OCI-LY1 (cell line): ENCODE measurements around the gene AGRN.

ENCODE experiments used
- H2AFZ ChIP-seq: fragments of 200-600 bp; sonication (generic), shearing (Covaris generic); 2 replicates; pipeline ENCODE4 v1.6.0; 2014; ENCODE audit warnings: antibody characterized with exemption, mild to moderate bottlenecking, low read length
- H3F3A ChIP-seq: fragments of 200-600 bp; sonication (generic), shearing (Covaris generic); 2 replicates; pipeline ENCODE4 v1.6.0; 2014; ENCODE audit warnings: mild to moderate bottlenecking, antibody characterized with exemption, low read length, moderate library complexity; ENCODE audit not compliant: insufficient read depth
- H3K27ac ChIP-seq: fragments of 200-600 bp; sonication (generic); 2 replicates; pipeline ENCODE4 v1.5.1; 2014; ENCODE audit warnings: low read length, mixed run types, mild to moderate bottlenecking, low read depth; ENCODE audit not compliant: poor library complexity, severe bottlenecking
- H3K27me3 ChIP-seq: fragments of 200-600 bp; sonication (generic); 2 replicates; pipeline ENCODE4 v1.6.0; 2014; ENCODE audit warnings: antibody characterized with exemption, mild to moderate bottlenecking, low read length, moderate library complexity; ENCODE audit not compliant: insufficient read depth
- H3K36me3 ChIP-seq: fragments of 200-600 bp; sonication (generic); 2 replicates; pipeline ENCODE4 v1.6.1; 2014; ENCODE audit warnings: mild to moderate bottlenecking, antibody characterized with exemption, low read length, moderate library complexity, mixed read lengths; ENCODE audit not compliant: insufficient read depth
- H3K4me1 ChIP-seq: fragments of 200-600 bp; sonication (generic); 2 replicates; pipeline ENCODE4 v1.5.1; 2014; ENCODE audit warnings: mild to moderate bottlenecking, low read length, moderate library complexity; ENCODE audit not compliant: insufficient read depth, severe bottlenecking
- H3K4me2 ChIP-seq: fragments of 200-600 bp; sonication (generic), shearing (Covaris generic); 2 replicates; pipeline ENCODE4 v1.6.1; 2014; ENCODE audit warnings: low read length
- H3K4me3 ChIP-seq: fragments of 200-600 bp; sonication (generic); 2 replicates; pipeline ENCODE4 v1.5.1; 2014; ENCODE audit warnings: low read length, low read depth, mild to moderate bottlenecking, mixed read lengths; ENCODE audit not compliant: poor library complexity, severe bottlenecking
- H3K79me2 ChIP-seq: fragments of 200-600 bp; shearing (Covaris generic); 2 replicates; pipeline ENCODE4 v1.6.1; 2016; ENCODE audit warnings: mixed run types, low read length, mixed read lengths; ENCODE audit not compliant: insufficient read depth
- H3K9ac ChIP-seq: fragments of 200-600 bp; sonication (generic), shearing (Covaris generic); 2 replicates; pipeline ENCODE4 v1.6.1; 2014; ENCODE audit warnings: mild to moderate bottlenecking, low read length, mixed read lengths
- H3K9me2 ChIP-seq: fragments of 200-600 bp; sonication (generic), shearing (Covaris generic); 2 replicates; pipeline ENCODE4 v1.6.1; 2014; ENCODE audit warnings: low read depth, mild to moderate bottlenecking, low read length, mixed read lengths
- H3K9me3 ChIP-seq: fragments of 200-600 bp; shearing (Covaris generic); 2 replicates; pipeline ENCODE4 v1.6.1; 2014; ENCODE audit warnings: low read length, mixed read lengths
- H4K20me1 ChIP-seq: fragments of 200-600 bp; sonication (generic), shearing (Covaris generic); 2 replicates; pipeline ENCODE4 v1.6.0; 2016; ENCODE audit warnings: mild to moderate bottlenecking, low read length; ENCODE audit not compliant: insufficient read depth
- EZH2 ChIP-seq: fragments of 200-600 bp; sonication (generic), shearing (Covaris generic); IDR thresholded peaks from 2 replicates; pipeline ENCODE4 v1.8.0; 2017; ENCODE audit warnings: borderline replicate concordance, mixed run types, mild to moderate bottlenecking, antibody characterized with exemption, low read length, moderate library complexity, mixed read lengths
- TF ChIP-seq, protein P1 (sequence below): fragments of 200-600 bp; sonication (generic), shearing (Covaris generic); IDR thresholded peaks from 2 replicates; pipeline ENCODE4 v1.5.1; 2017; ENCODE audit warnings: mild to moderate bottlenecking, antibody characterized with exemption, low read length, moderate library complexity, mixed read lengths

AGRN gene

DNA sequence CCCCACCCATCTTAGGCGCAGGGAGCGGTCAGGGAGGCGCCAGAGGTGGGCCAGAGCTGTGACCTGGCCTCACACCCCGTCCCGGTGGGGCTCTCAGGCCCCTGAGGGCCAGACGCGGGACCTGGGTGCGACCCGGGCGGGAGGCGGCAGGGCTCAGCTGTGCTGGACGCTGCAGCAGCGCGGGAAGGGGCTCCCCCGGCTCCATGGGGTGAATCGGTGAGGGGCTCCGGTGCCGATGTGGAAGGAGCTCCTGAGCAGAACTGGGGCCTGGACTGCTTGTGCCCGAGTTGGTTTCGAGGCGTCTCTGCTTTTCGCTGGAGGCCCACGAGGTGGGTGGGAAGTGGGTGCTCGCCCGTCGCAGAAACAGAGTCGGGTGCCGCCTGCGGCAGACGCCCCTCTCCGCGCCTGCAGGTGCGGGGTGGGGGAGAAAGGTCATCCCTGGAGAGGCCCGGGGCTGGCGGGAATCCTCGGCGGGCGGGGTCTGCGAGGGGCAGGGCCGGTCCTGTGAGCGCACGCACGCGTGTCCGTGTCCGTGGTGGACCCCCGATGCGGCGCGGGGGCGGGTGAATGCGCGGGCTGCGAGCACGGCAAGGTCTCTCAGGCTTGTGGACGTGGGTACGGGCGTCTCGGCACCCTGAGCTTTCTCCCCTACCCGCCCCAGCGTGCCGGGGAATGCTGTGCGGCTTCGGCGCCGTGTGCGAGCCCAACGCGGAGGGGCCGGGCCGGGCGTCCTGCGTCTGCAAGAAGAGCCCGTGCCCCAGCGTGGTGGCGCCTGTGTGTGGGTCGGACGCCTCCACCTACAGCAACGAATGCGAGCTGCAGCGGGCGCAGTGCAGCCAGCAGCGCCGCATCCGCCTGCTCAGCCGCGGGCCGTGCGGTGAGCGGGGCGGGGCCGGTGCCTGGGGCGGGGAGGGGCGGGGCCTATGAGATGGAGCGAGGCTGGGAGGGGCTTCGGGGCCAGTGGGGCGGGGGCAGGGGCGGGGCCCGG is 20.4 kb downstream of the AGRN start:
- Histone ChIP-seq H3K4me1 (no peaks in the 10 kb centered on the region), H3K79me2 (no peaks in the 10 kb centered on the region), H3K27me3 (peaks cover 11% of the 10 kb centered on the region; the same call in 1 of the 2 replicates), H4K20me1 (no peaks in the 10 kb centered on the region), H3K9ac (no peak overlapping the region), H3K4me2 (peak overlapping the region; percentile 32; the same call in 1 of the 2 replicates), H3K4me3 (peak overlapping the region; percentile 26), H3K9me3 (no peaks in the 10 kb centered on the region), H3K27ac (no peak overlapping the region), H3F3A (no peaks in the 10 kb centered on the region), H3K9me2 (no peaks in the 10 kb centered on the region), H3K36me3 (no peaks in the 10 kb centered on the region), H2AFZ (no peak overlapping the region)
- no peak for TF ChIP-seq EZH2
- TF ChIP-seq, protein P1, sequence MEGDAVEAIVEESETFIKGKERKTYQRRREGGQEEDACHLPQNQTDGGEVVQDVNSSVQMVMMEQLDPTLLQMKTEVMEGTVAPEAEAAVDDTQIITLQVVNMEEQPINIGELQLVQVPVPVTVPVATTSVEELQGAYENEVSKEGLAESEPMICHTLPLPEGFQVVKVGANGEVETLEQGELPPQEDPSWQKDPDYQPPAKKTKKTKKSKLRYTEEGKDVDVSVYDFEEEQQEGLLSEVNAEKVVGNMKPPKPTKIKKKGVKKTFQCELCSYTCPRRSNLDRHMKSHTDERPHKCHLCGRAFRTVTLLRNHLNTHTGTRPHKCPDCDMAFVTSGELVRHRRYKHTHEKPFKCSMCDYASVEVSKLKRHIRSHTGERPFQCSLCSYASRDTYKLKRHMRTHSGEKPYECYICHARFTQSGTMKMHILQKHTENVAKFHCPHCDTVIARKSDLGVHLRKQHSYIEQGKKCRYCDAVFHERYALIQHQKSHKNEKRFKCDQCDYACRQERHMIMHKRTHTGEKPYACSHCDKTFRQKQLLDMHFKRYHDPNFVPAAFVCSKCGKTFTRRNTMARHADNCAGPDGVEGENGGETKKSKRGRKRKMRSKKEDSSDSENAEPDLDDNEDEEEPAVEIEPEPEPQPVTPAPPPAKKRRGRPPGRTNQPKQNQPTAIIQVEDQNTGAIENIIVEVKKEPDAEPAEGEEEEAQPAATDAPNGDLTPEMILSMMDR: no peak

GRCh38 chr1:1041092-1041523 is 21.2 kb downstream of the AGRN start:
- Histone ChIP-seq H3K9me3 (no peaks in the 10 kb centered on the region), H3K4me3 (no peak overlapping the region), H3K4me2 (no peak overlapping the region), H4K20me1 (no peaks in the 10 kb centered on the region), H3K4me1 (no peaks in the 10 kb centered on the region), H3K9me2 (no peaks in the 10 kb centered on the region), H3K79me2 (no peaks in the 10 kb centered on the region), H3K27me3 (0 out of 2 replicates have a peak, but pooled peaks cover 3% of the 10 kb centered on the region), H3K9ac (no peak overlapping the region), H3K36me3 (no peaks in the 10 kb centered on the region), H2AFZ (no peak overlapping the region), H3K27ac (no peak overlapping the region), H3F3A (no peaks in the 10 kb centered on the region)
- TF ChIP-seq EZH2: no peak
- TF ChIP-seq, protein P1: no peak

DNA sequence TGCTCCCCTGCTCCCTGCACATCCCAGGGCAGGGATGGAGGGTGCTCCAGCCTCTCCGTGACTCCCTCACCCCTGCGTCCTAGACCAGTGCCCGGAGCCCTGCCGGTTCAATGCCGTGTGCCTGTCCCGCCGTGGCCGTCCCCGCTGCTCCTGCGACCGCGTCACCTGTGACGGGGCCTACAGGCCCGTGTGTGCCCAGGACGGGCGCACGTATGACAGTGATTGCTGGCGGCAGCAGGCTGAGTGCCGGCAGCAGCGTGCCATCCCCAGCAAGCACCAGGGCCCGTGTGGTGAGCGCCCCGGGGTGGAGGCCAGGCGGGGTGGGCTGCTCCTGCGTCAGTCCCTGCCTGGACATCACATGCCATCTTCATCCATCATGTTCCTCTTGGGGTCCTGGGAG is 22.0 kb downstream of the AGRN start:
- Histone ChIP-seq H3K9ac (no peak overlapping the region), H3K36me3 (no peaks in the 10 kb centered on the region), H3K79me2 (no peaks in the 10 kb centered on the region), H3K9me3 (no peaks in the 10 kb centered on the region), H3F3A (no peaks in the 10 kb centered on the region), H4K20me1 (no peaks in the 10 kb centered on the region), H2AFZ (no peak overlapping the region), H3K4me1 (no peaks in the 10 kb centered on the region), H3K27me3 (no peaks in the 10 kb centered on the region), H3K27ac (no peak overlapping the region), H3K9me2 (no peaks in the 10 kb centered on the region), H3K4me2 (no peak overlapping the region), H3K4me3 (no peak overlapping the region)
- TF ChIP-seq, protein P1: no peak
- TF ChIP-seq EZH2: no peak
